Measurements from ENCODE around the gene IGSF9B. TPM values are rescaled to one million over a fixed set of nuclear protein-coding genes. Genes with fewer than 3 reads are reported as not detected.
A peak's percentile ranks its signal among the peaks of the same experiment; 100 is the strongest.

The IGSF9B gene
- total and polyA plus RNA-seq, 12 donors, result 0.12 to 23.4 (median 1.6) TPM

DNA sequence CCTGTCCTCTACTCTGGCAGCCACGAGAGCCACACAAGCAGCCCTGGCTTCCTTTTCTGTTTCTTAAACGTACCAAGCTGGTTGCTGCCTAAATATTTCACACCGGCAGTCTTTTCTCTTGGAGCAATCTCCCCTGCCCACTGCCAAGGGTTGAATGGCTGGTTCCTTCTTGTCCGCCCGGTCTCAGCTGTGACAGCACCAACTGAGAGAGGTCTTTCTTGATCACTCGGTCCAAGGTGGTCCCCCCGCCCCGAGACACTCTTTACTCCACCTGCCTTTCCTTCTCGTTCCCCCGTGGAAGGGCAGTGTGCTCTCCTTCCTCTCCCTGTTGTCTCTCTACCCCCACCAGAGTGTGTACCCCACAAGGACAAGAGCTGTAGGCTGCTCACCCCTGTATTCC lies 33.7 kb upstream of the IGSF9B start:
- Histone ChIP-seq H3K27me3 (no peaks in the 10 kb centered on the region), H3K9me3 (replicated peaks in 1 of 3) (no peaks in the 10 kb centered on the region), H3K4me1 (replicated peaks in 1 of 2) (no peaks in the 10 kb centered on the region), H3K36me3 (replicated peaks in 1 of 2) (no peaks in the 10 kb centered on the region), H3K27ac (no peak overlapping the region), H3K4me3 (no peak overlapping the region)
- intact Hi-C loops (cut with DNase I), result no loop called here
- 74 to 79% (median 76%) methylated on average over 10 of the region's 10 CpGs for WGBS, 4 donors
- DNase-seq, result no peak
- no peak for TF ChIP-seq POLR2A (IDR thresholded peaks at IDR 0.05)

DNA sequence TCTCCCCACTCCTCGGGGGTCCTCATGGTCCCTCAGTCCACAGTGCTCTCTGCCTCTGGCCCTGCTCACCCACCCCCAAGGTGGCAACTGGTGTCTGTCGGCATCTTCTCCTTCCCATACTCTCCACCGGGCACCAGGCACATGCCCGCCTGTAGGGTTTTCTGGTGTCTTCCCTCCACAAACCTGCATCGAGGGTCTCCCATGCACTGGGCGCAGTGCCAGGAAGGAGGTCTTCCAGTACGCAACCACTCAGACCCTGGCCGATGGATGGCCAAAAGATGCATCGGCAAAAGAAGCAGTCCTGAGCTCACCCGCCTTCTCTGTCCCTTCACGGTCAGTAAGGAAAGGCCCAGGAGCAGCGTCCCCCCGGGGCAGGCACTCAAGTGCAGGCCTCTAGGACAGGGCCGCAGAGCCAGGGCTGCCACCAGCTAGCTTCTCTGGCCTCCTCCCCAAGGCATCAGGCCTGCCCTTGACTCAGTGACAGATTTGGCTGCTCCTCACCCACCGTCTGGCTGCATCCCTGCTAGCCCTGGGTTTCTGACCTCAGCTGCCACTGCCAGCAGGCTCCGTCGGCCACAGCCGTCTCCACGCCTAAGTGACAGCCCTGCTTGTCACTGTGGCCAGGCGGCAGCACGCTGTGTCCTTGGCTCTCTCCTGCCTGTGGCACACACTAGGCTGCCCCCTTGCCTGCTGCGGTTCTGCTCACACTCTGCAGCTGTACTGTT lies 32.1 kb upstream of the IGSF9B start:
- Histone ChIP-seq H3K27me3 (no peaks in the 10 kb centered on the region), H3K4me3 (no peak overlapping the region), H3K4me1 (replicated peaks in 1 of 2) (no peaks in the 10 kb centered on the region), H3K27ac (no peak overlapping the region), H3K9me3 (replicated peaks in 1 of 3) (no peaks in the 10 kb centered on the region), H3K36me3 (replicated peaks in 1 of 2) (no peaks in the 10 kb centered on the region)
- DNase-seq, result peak in 2 of 7 donors; percentile 3 to 59
- TF ChIP-seq POLR2A (IDR thresholded peaks at IDR 0.05), result no peak
- TF ChIP-seq, protein P1, sequence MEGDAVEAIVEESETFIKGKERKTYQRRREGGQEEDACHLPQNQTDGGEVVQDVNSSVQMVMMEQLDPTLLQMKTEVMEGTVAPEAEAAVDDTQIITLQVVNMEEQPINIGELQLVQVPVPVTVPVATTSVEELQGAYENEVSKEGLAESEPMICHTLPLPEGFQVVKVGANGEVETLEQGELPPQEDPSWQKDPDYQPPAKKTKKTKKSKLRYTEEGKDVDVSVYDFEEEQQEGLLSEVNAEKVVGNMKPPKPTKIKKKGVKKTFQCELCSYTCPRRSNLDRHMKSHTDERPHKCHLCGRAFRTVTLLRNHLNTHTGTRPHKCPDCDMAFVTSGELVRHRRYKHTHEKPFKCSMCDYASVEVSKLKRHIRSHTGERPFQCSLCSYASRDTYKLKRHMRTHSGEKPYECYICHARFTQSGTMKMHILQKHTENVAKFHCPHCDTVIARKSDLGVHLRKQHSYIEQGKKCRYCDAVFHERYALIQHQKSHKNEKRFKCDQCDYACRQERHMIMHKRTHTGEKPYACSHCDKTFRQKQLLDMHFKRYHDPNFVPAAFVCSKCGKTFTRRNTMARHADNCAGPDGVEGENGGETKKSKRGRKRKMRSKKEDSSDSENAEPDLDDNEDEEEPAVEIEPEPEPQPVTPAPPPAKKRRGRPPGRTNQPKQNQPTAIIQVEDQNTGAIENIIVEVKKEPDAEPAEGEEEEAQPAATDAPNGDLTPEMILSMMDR (IDR thresholded peaks at IDR 0.05), result no peak
- 72 to 78% (median 73%) methylated on average over 17 to 22 of the region's 22 CpGs for WGBS, 4 donors
- intact Hi-C loops (cut with DNase I), result no loop called here

DNA sequence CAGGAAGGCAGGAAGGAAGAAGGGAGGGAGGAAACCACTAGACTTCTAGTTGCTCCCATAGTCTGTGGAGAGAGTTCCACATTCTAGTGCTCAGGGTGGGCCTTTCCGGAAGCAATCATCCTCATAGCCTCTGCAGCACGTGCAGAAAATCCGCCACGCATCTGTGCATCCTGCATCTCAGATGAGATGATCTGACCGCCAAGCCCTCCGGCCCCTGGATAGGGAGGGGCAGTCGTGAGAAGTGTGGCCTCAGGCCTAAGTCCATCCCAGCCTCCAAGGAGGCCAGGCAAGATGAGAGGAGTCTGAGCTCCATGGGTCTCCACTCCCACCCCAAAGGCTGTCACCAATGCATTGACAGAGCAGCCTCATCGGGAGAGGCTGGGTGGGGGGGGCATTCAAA lies 30.4 kb upstream of the IGSF9B start:
- H3K4me3 ChIP-seq, result no peak overlapping the region
- 79 to 91% (median 87%) methylated on average over 8 of the region's 8 CpGs for WGBS, 4 donors
- no peaks in the 10 kb centered on the region for H3K9me3 ChIP-seq (replicated peaks in 1 of 3)
- no peaks in the 10 kb centered on the region for H3K36me3 ChIP-seq (replicated peaks in 1 of 2)
- no peaks in the 10 kb centered on the region for H3K4me1 ChIP-seq (replicated peaks in 1 of 2)
- TF ChIP-seq, protein P1 (IDR thresholded peaks at IDR 0.05), result no peak
- no peak for TF ChIP-seq POLR2A (IDR thresholded peaks at IDR 0.05)
- intact Hi-C loops (cut with DNase I), result no loop called here
- no peak for DNase-seq
- no peak overlapping the region for H3K27ac ChIP-seq
- H3K27me3 ChIP-seq, result no peaks in the 10 kb centered on the region

DNA sequence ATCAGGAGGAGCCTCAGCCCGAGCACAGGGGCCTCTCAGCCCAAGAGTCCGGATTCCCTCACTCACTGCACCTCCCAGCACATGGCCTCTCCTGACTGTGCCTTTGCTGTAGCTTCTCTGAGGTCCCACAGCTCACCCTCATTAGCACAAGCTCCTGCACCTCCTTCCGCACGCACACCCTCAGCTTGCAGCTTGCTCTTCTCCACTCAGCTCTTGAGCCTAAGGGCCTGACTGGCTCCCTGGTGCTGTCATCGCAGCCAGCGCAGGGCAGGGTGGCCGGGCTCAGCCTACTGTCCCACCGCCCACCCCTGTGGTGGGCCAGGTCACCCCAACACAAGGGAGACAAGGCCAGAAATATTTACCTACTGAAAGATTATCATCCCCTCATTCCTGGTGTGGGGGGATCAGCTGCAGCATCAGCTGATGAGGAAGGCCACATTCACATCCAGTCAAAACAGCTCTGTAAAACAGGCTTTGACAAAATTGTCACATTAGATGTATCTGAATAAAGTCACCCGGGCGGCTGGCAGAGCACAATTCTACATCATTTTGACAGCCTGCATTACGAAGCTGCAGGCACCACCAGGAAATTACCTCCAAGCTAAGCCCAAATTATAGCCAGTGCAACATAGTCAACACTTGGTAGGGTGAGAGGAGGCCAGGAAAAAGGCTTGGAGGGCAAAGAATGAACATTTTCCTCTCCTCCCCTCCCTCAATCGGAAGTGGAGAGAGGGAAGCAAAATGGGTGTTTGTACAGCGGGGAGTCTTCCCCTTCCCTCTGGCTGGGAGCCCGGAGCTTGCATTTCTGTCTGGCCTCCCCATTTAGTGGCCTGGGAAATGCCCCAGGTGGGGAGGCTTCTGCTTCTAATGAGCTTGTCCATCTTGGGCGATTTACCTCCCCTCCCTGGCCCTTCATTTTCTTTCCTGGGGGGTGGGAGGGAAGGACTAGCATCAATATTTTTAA lies 29.5 kb upstream of the IGSF9B start:
- TF ChIP-seq, protein P1 (IDR thresholded peaks at IDR 0.05), result no peak
- no peak for TF ChIP-seq POLR2A (IDR thresholded peaks at IDR 0.05)
- WGBS, 4 donors, result 71 to 83% (median 80%) methylated on average over 14 to 15 of the region's 15 CpGs
- Histone ChIP-seq H3K4me3 (no peak overlapping the region), H3K36me3 (replicated peaks in 1 of 2) (no peaks in the 10 kb centered on the region), H3K4me1 (replicated peaks in 1 of 2) (no peaks in the 10 kb centered on the region), H3K9me3 (replicated peaks in 1 of 3) (no peaks in the 10 kb centered on the region), H3K27ac (peak overlapping the region in 1 of 5 donors; percentile 21), H3K27me3 (no peaks in the 10 kb centered on the region)
- intact Hi-C loops (cut with DNase I), result no loop called here
- no peak for DNase-seq

All from adrenal gland (tissue), 12 donors.